GM12874 (cell line): Measurements from ENCODE around the gene CNOT6.

Experiments used
- CTCF ChIP-seq: IDR thresholded peaks from 2 replicates; pipeline ENCODE4 v1.5.1; 2011; ENCODE audit warnings: low read depth, mild to moderate bottlenecking, control low read depth, low read length, moderate library complexity; ENCODE audit not compliant: insufficient read depth

CNOT6 gene

GRCh38 chr5:180535573-180535972, 41.4 kb downstream of the CNOT6 start:
- no peak for TF ChIP-seq CTCF

GRCh38 chr5:180540050-180540694, 46.0 kb downstream of the CNOT6 start:
- no peak for TF ChIP-seq CTCF

- no peak for TF ChIP-seq CTCF
These were observed 47.5 kb downstream of the CNOT6 start for GRCh38 chr5:180541710-180542109.

GRCh38 chr5:180545248-180545647, 51.1 kb downstream of the CNOT6 start:
- no peak for TF ChIP-seq CTCF

GRCh38 chr5:180548563-180548962, 54.4 kb downstream of the CNOT6 start:
- no peak for TF ChIP-seq CTCF

- no peak for TF ChIP-seq CTCF
These were observed 59.4 kb downstream of the CNOT6 start for GRCh38 chr5:180553530-180553929.

- no peak for TF ChIP-seq CTCF
These were observed 61.2 kb downstream of the CNOT6 start for GRCh38 chr5:180555168-180555921.
